ENCODE data around the gene FKBP2. TPM values are rescaled to one million over a fixed set of nuclear protein-coding genes. Genes with fewer than 3 reads are reported as not detected.

The FKBP2 gene
- total RNA-seq, 1 experiment from 2014 or later, result 70.2 TPM

GRCh38 chr11:64281957-64282770 lies 41.3 kb downstream of the FKBP2 start:
- Histone ChIP-seq H3K27me3 (replicated peaks; ENCODE audit: control insufficient read depth, insufficient read depth, low read length) (no peaks in the 10 kb centered on the region), H3K36me3 (ENCODE audit: control insufficient read depth, insufficient read depth, low read length) (no peaks in the 10 kb centered on the region; the same call in none of the 2 replicates), H3K4me1 (peaks cover 5% of the 10 kb centered on the region), H3K4me3 (ENCODE audit: low read depth, low read length) (no peak overlapping the region), H3K9me3 (no peaks in the 10 kb centered on the region)
- DNase-seq, result no peak
- no TSS peak for BruUV-seq (replicated peaks)
- peaks cover 14% of the 10 kb centered on the region for H3K4me1 Mint-ChIP-seq (ENCODE audit: low read depth, unreplicated experiment)
- POLR2A ChIA-PET, result no interaction called here
- intact Hi-C loops (cut with micrococcal nuclease; ENCODE audit: unreplicated experiment), result no loop called here
- H3K4me3 Mint-ChIP-seq (ENCODE audit: unreplicated experiment), result no peak overlapping the region
- H3K9me3 Mint-ChIP-seq (ENCODE audit: unreplicated experiment), result no peaks in the 10 kb centered on the region
- peaks cover 22% of the 10 kb centered on the region for H3K36me3 Mint-ChIP-seq (ENCODE audit: insufficient read depth, unreplicated experiment)
- H3K27me3 Mint-ChIP-seq (ENCODE audit: insufficient read depth, unreplicated experiment), result no peaks in the 10 kb centered on the region
- H3K27ac Mint-ChIP-seq (ENCODE audit: unreplicated experiment), result no peak overlapping the region
- no peak for TF ChIP-seq CTCF (IDR thresholded peaks at IDR 0.05; ENCODE audit: insufficient read depth in 1 of 2, low read depth in 1 of 2, low read length in 1 of 2, severe bottlenecking in 1 of 2, unreplicated experiment in 1 of 2)
- CTCF ChIA-PET, result interaction anchor here (0.6 to 0.7 kb wide), 2 partner anchors 11 to 119 kb away, joined by 3 read pairs; no protein-coding TSS in a partner anchor

- peak overlapping the region; percentile 82 for H3K4me3 Mint-ChIP-seq (ENCODE audit: unreplicated experiment)
- Histone ChIP-seq H3K4me1 (peaks cover 5% of the 10 kb centered on the region), H3K36me3 (ENCODE audit: control insufficient read depth, insufficient read depth, low read length) (no peaks in the 10 kb centered on the region; the same call in none of the 2 replicates), H3K4me3 (ENCODE audit: low read depth, low read length) (no peak overlapping the region), H3K9me3 (no peaks in the 10 kb centered on the region), H3K27me3 (replicated peaks; ENCODE audit: control insufficient read depth, insufficient read depth, low read length) (no peaks in the 10 kb centered on the region)
- peaks cover 23% of the 10 kb centered on the region for H3K36me3 Mint-ChIP-seq (ENCODE audit: insufficient read depth, unreplicated experiment)
- H3K4me1 Mint-ChIP-seq (ENCODE audit: low read depth, unreplicated experiment), result peaks cover 14% of the 10 kb centered on the region
- no peaks in the 10 kb centered on the region for H3K27me3 Mint-ChIP-seq (ENCODE audit: insufficient read depth, unreplicated experiment)
- H3K27ac Mint-ChIP-seq (ENCODE audit: unreplicated experiment), result no peak overlapping the region
- CTCF ChIA-PET, result interaction anchor here (2.8 kb wide), 1 partner anchor 13 kb away, joined by 15 read pairs; no protein-coding TSS in a partner anchor
- no peaks in the 10 kb centered on the region for H3K9me3 Mint-ChIP-seq (ENCODE audit: unreplicated experiment)
- POLR2A ChIA-PET, result no interaction called here
- DNase-seq, result no peak
- BruUV-seq (replicated peaks), result no TSS peak
- TF ChIP-seq CTCF (IDR thresholded peaks at IDR 0.05; ENCODE audit: insufficient read depth in 1 of 2, low read depth in 1 of 2, low read length in 1 of 2, severe bottlenecking in 1 of 2, unreplicated experiment in 1 of 2), result no peak
- intact Hi-C loops (cut with micrococcal nuclease; ENCODE audit: unreplicated experiment), result no loop called here
These were observed 42.2 kb downstream of the FKBP2 start for GRCh38 chr11:64283092-64283491.

GRCh38 chr11:64284048-64284961 lies 43.4 kb downstream of the FKBP2 start, which contains the start of gene BAD:
TSS of gene BAD (minus strand) at chr11:64284665. CDS start at chr11:64284368, 297 bp downstream.
- Histone ChIP-seq H3K4me3 (ENCODE audit: low read depth, low read length) (peak within 1 kb of the TSS; percentile 74), H3K4me1 (peaks cover 5% of the 10 kb centered on the region), H3K9me3 (no peaks in the 10 kb centered on the region), H3K36me3 (ENCODE audit: control insufficient read depth, insufficient read depth, low read length) (no peaks in the 10 kb centered on the region; the same call in 1 of the 2 replicates), H3K27me3 (replicated peaks; ENCODE audit: control insufficient read depth, insufficient read depth, low read length) (no peaks in the 10 kb centered on the region)
- intact Hi-C loops (cut with micrococcal nuclease; ENCODE audit: unreplicated experiment), result loop anchor here (1.0 to 2.0 kb wide), 2 partner anchors 14 to 20 kb away; partner anchors contain the start of gene ESRRA
- H3K4me1 Mint-ChIP-seq (ENCODE audit: low read depth, unreplicated experiment), result peaks cover 14% of the 10 kb centered on the region
- ChIA-PET POLR2A (interaction anchor here (0.8 to 2.1 kb wide), 5 partner anchors 13 to 71 kb away, joined by 3 to 10 read pairs (median 5); partner anchors contain the start of genes PRDX5 and TRMT112), CTCF (interaction anchor here (0.5 to 2.8 kb wide), 5 partner anchors 14 to 602 kb away, joined by 3 to 15 read pairs (median 6); no protein-coding TSS in a partner anchor)
- no peaks in the 10 kb centered on the region for H3K27me3 Mint-ChIP-seq (ENCODE audit: insufficient read depth, unreplicated experiment)
- peaks cover 23% of the 10 kb centered on the region for H3K36me3 Mint-ChIP-seq (ENCODE audit: insufficient read depth, unreplicated experiment)
- no peaks in the 10 kb centered on the region for H3K9me3 Mint-ChIP-seq (ENCODE audit: unreplicated experiment)
- H3K4me3 Mint-ChIP-seq (ENCODE audit: unreplicated experiment), result peak within 1 kb of the TSS; percentile 82
- peak; percentile 95 to 97 for DNase-seq
- peak within 1 kb of the TSS; percentile 91 for H3K27ac Mint-ChIP-seq (ENCODE audit: unreplicated experiment)
- TF ChIP-seq CTCF (IDR thresholded peaks at IDR 0.05; ENCODE audit: insufficient read depth in 1 of 2, low read depth in 1 of 2, low read length in 1 of 2, severe bottlenecking in 1 of 2, unreplicated experiment in 1 of 2), result no peak
- no TSS peak for BruUV-seq (replicated peaks)
